CD14-positive monocyte (primary cell): ENCODE measurements around the gene PRSS23. TPM values are rescaled to one million over a fixed set of nuclear protein-coding genes. Genes with fewer than 3 reads are reported as not detected.

Experiments
- DNase-seq, 3 donors: peaks; one replicate each; pipeline ENCODE4 v3.0.0-alpha.2; 2011 to 2022
- H2AFZ ChIP-seq: 2 replicates; pipeline ENCODE4 v1.6.0; 2012; ENCODE audit warnings: mild to moderate bottlenecking, low read depth, low read length, inconsistent platforms; ENCODE audit not compliant: insufficient read depth, poor library complexity, severe bottlenecking
- H3K27ac ChIP-seq, 2 donors: 1 replicate in 1 of 2; 2 replicates in 1 of 2; pipeline ENCODE4 v1.5.1; 2012 to 2013; ENCODE audit warnings: low read length in 2 of 2, control low read depth in 1 of 2, inconsistent platforms in 1 of 2, low read depth in 1 of 2, mild to moderate bottlenecking in 1 of 2
- H3K27me3 ChIP-seq, 2 donors: one replicate each; pipeline versions ENCODE4 v1.6.0 to v1.6.1; 2011 to 2013; ENCODE audit warnings: low read length in 2 of 2; ENCODE audit not compliant: control insufficient read depth in 2 of 2, insufficient read depth in 2 of 2
- H3K36me3 ChIP-seq, 2 donors: replicated peaks in 1 of 2; 1 replicate in 1 of 2; 2 replicates in 1 of 2; pipeline versions ENCODE4 v1.5.1 to v1.6.1; 2012 to 2013; ENCODE audit warnings: low read length in 2 of 2, control low read depth in 1 of 2, inconsistent platforms in 1 of 2, mild to moderate bottlenecking in 1 of 2; ENCODE audit not compliant: insufficient read depth in 2 of 2, control insufficient read depth in 1 of 2
- H3K4me1 ChIP-seq, 2 donors: 1 replicate in 1 of 2; 2 replicates in 1 of 2; pipeline versions ENCODE4 v1.5.1 to v1.6.1; 2012 to 2013; ENCODE audit warnings: low read length in 2 of 2, control low read depth in 1 of 2, inconsistent platforms in 1 of 2, mild to moderate bottlenecking in 1 of 2, moderate library complexity in 1 of 2; ENCODE audit not compliant: insufficient read depth in 2 of 2, control insufficient read depth in 1 of 2
- H3K4me2 ChIP-seq: replicated peaks from 2 replicates; pipeline ENCODE3; 2012; ENCODE audit warnings: low read length, moderate library complexity, mild to moderate bottlenecking; ENCODE audit not compliant: poor library complexity, severe bottlenecking; ENCODE audit errors: extremely low read depth
- H3K4me3 ChIP-seq, 3 experiments: fragments of 200-600 bp in 1 of 3; sonication (generic) in 1 of 3; replicated peaks in 1 of 3; 1 replicate in 2 of 3; 2 replicates in 1 of 3; pipeline ENCODE4 v1.5.1; 2011 to 2013; ENCODE audit warnings: low read length in 3 of 3, mild to moderate bottlenecking in 3 of 3, control low read depth in 2 of 3, low read depth in 2 of 3, inconsistent platforms in 1 of 3, moderate library complexity in 1 of 3
- H3K79me2 ChIP-seq: 2 replicates; pipeline ENCODE4 v1.6.0; 2012; ENCODE audit warnings: mild to moderate bottlenecking, control low read depth, inconsistent platforms, low read length, moderate library complexity; ENCODE audit not compliant: insufficient read depth
- H3K9ac ChIP-seq: 2 replicates; pipeline ENCODE4 v1.6.0; 2017; ENCODE audit warnings: low read length, mild to moderate bottlenecking; ENCODE audit not compliant: insufficient read depth, poor library complexity, severe bottlenecking
- H3K9me3 ChIP-seq, 2 donors: replicated peaks in 1 of 2; 1 replicate in 1 of 2; 2 replicates in 1 of 2; pipeline versions ENCODE4 v1.5.1 to v1.6.1; 2012 to 2013; ENCODE audit warnings: low read length in 2 of 2, control low read depth in 1 of 2; ENCODE audit not compliant: control insufficient read depth in 1 of 2, insufficient read depth in 1 of 2
- H4K20me1 ChIP-seq: 2 replicates; pipeline ENCODE4 v1.6.0; 2012; ENCODE audit warnings: mild to moderate bottlenecking, low read length, control low read depth, moderate library complexity; ENCODE audit not compliant: insufficient read depth
- H3K27ac Mint-ChIP-seq, 7 donors: one replicate each; pipeline ENCODE4 v1.8.0; 2020; ENCODE audit warnings: mild to moderate bottlenecking in 7 of 7, mixed read lengths in 7 of 7, moderate library complexity in 6 of 7, inconsistent platforms in 2 of 7
- H3K27me3 Mint-ChIP-seq, 3 donors: one replicate each; pipeline ENCODE4 v1.8.0; 2021 to 2022; ENCODE audit warnings: low read depth in 3 of 3, mild to moderate bottlenecking in 3 of 3, mixed read lengths in 3 of 3, moderate library complexity in 3 of 3, inconsistent platforms in 1 of 3
- H3K36me3 Mint-ChIP-seq, 2 donors: one replicate each; pipeline ENCODE4 v1.8.0; 2020; ENCODE audit warnings: mixed read lengths in 2 of 2, inconsistent platforms in 1 of 2, mild to moderate bottlenecking in 1 of 2
- H3K4me1 Mint-ChIP-seq: one replicate; pipeline ENCODE4 v1.8.0; 2020; ENCODE audit warnings: mild to moderate bottlenecking, mixed read lengths
- H3K4me3 Mint-ChIP-seq, 2 donors: one replicate each; pipeline ENCODE4 v1.8.0; 2020; ENCODE audit warnings: mild to moderate bottlenecking in 2 of 2, mixed read lengths in 2 of 2, moderate library complexity in 1 of 2
- H3K9me3 Mint-ChIP-seq, 7 donors: one replicate each; pipeline ENCODE4 v1.8.0; 2020 to 2022; ENCODE audit warnings: mixed read lengths in 7 of 7, mild to moderate bottlenecking in 6 of 7, moderate library complexity in 6 of 7, inconsistent platforms in 2 of 7
- CTCF ChIP-seq: fragments of 200-600 bp; IDR thresholded peaks from one replicate; pipeline ENCODE4 v1.8.0; 2022; ENCODE audit warnings: antibody characterized with exemption, mild to moderate bottlenecking
- WGBS: methylation state at CpG from one replicate; pipeline ENCODE4 v1.1.5; 2013; ENCODE audit warnings: missing lambda C conversion rate; ENCODE audit not compliant: insufficient coverage; 5-methylcytosine and 5-hydroxymethylcytosine counted together
- intact Hi-C, 2 donors: fragments of 100-400 bp; cut with micrococcal nuclease; formaldehyde crosslinking; loops; one replicate each; pipeline versions ENCODE4 v1.15.0 to v1.15.1; 2023
- polyA plus RNA-seq, 3 donors: library from polyadenylated mRNA; depleted of rRNA in 1 of 3; unstranded in 2 of 3; stranded (reverse) in 1 of 3; fragments of 300-500 nt in 2 of 3; fragments of >200 nt in 1 of 3; fragmentation: Illumina TruSeq in 2 of 3; gene quantifications; 1 replicate in 2 of 3; 2 replicates in 1 of 3; pipeline ENCODE4 v1.2.3, GENCODE V29; 2012 to 2021

Gene PRSS23
- polyA plus RNA-seq, 3 donors: 0.08 to 0.19 TPM; not detected in 1

GRCh38 chr11:86802146-86802545 lies 1.8 kb downstream of the PRSS23 start:
- H3K9me3 ChIP-seq: peaks cover 0 to 13% of the 10 kb centered on the region in 2 donors
- peaks cover 19% of the 10 kb centered on the region for H3K4me1 Mint-ChIP-seq
- peaks cover 38 to 54% (median 50%) of the 10 kb centered on the region in 3 donors for H3K27me3 Mint-ChIP-seq
- H3K4me1 ChIP-seq: peaks cover 7 to 9% of the 10 kb centered on the region in 2 donors
- H3K36me3 ChIP-seq: no peaks in the 10 kb centered on the region
- WGBS: 50% methylated on average over 3 of the region's 5 CpGs
- intact Hi-C loops: loop anchor here in 1 of 2 donors (10.0 kb wide), 1 partner anchor 127 kb away; the partner anchor contains the start of gene ME3
- no peak overlapping the region for H2AFZ ChIP-seq
- peaks cover 39 to 49% of the 10 kb centered on the region in 2 donors for H3K27me3 ChIP-seq
- no peaks in the 10 kb centered on the region for H3K36me3 Mint-ChIP-seq
- no peak for TF ChIP-seq CTCF
- no peak overlapping the region for H3K9ac ChIP-seq
- H3K27ac Mint-ChIP-seq: no peak overlapping the region
- no peak overlapping the region for H3K4me3 Mint-ChIP-seq
- no peak overlapping the region for H3K27ac ChIP-seq
- H3K4me2 ChIP-seq: no peak overlapping the region
- no peak for DNase-seq
- no peaks in the 10 kb centered on the region for H3K79me2 ChIP-seq
- H3K9me3 Mint-ChIP-seq: peaks cover 0 to 9% (median 3%) of the 10 kb centered on the region in 7 donors
- H3K4me3 ChIP-seq: no peak overlapping the region
- no peaks in the 10 kb centered on the region for H4K20me1 ChIP-seq

- peaks cover 19% of the 10 kb centered on the region for H3K4me1 Mint-ChIP-seq
- H3K4me3 ChIP-seq: no peak overlapping the region
- no CpG with 5 or more reads among the region's 3 CpGs for WGBS
These were observed 2.3 kb downstream of the PRSS23 start for GRCh38 chr11:86802601-86803051.

More at GRCh38 chr11:86802601-86803051, 2.3 kb downstream of the PRSS23 start:
- intact Hi-C loops: loop anchor here in 1 of 2 donors (10.0 kb wide), 1 partner anchor 128 kb away; the partner anchor contains the start of gene ME3
- Histone ChIP-seq H3K9me3 (peaks cover 0 to 13% of the 10 kb centered on the region in 2 donors), H3K27me3 (peaks cover 39 to 49% of the 10 kb centered on the region in 2 donors), H3K79me2 (no peaks in the 10 kb centered on the region), H2AFZ (no peak overlapping the region), H4K20me1 (no peaks in the 10 kb centered on the region), H3K4me2 (no peak overlapping the region), H3K36me3 (no peaks in the 10 kb centered on the region), H3K4me1 (peaks cover 7 to 9% of the 10 kb centered on the region in 2 donors), H3K27ac (no peak overlapping the region), H3K9ac (no peak overlapping the region)
- Mint-ChIP-seq H3K27me3 (peaks cover 36 to 54% (median 52%) of the 10 kb centered on the region in 3 donors), H3K4me3 (no peak overlapping the region), H3K36me3 (no peaks in the 10 kb centered on the region), H3K9me3 (peaks cover 0 to 9% (median 3%) of the 10 kb centered on the region in 7 donors), H3K27ac (no peak overlapping the region)
- DNase-seq: no peak
- TF ChIP-seq CTCF: no peak
